Stimulated activated effector memory CD8-positive, alpha-beta T cell treated with anti-CD3 and anti-CD28 coated beads, Interleukin-12 subunit alpha, Interleukin-12 subunit beta, amount 100 ng/mL, for 72 hours (primary cell): ENCODE data around the gene BICRA.
"Not testable (repeated sequence)": the region's sequence is repeated elsewhere in the genome, so short reads cannot be mapped to it uniquely, and the experiment has no call there.

Experiments used
- ATAC-seq: fragments of 150-1000 bp; cut with Tn5 transposase; 2 replicates; pipeline ENCODE4 v1.10.0; 2021
- DNase-seq, 2 donors: peaks; one replicate each; pipeline ENCODE4 v3.0.0; 2021 to 2022; ENCODE audit warnings: low spot score in 2 of 2
- H3K27ac Mint-ChIP-seq: one replicate; pipeline ENCODE4 v1.8.0; 2022; ENCODE audit warnings: mild to moderate bottlenecking, mixed read lengths
- H3K36me3 Mint-ChIP-seq: one replicate; pipeline ENCODE4 v1.8.0; 2022; ENCODE audit warnings: mild to moderate bottlenecking, mixed read lengths
- H3K4me1 Mint-ChIP-seq: one replicate; pipeline ENCODE4 v1.8.0; 2022; ENCODE audit warnings: mixed read lengths
- H3K4me3 Mint-ChIP-seq: one replicate; pipeline ENCODE4 v1.8.0; 2022; ENCODE audit warnings: mild to moderate bottlenecking, mixed read lengths
- H3K9me3 Mint-ChIP-seq: one replicate; pipeline ENCODE4 v1.8.0; 2022; ENCODE audit warnings: mixed read lengths

BICRA gene

DNA sequence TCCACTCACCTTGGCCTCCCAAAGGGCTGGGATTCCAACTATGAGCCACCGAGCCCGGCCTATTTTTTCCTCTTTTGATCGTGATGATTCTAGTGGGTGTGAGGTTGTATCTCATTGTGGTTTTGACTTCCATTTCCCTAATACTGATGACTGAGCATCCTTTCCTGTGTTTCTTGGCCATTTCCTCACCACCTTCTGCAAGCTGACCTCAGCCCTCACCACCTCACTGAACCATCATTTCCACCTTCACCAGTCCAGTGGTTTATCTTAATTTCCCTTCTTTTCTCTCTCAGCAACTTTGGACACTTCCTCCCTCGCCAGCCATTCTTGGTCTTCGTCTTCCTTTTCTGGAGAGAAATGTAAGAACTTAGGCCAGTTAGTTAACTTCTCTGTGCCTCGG, 13.0 kb upstream of the BICRA start:
- Mint-ChIP-seq H3K36me3 (peaks cover 3% of the 10 kb centered on the region), H3K4me1 (peaks cover 16% of the 10 kb centered on the region), H3K9me3 (no peaks in the 10 kb centered on the region), H3K4me3 (no peak overlapping the region), H3K27ac (peak overlapping the region; percentile 30)
- DNase-seq = no peak
- ATAC-seq = no peak

DNA sequence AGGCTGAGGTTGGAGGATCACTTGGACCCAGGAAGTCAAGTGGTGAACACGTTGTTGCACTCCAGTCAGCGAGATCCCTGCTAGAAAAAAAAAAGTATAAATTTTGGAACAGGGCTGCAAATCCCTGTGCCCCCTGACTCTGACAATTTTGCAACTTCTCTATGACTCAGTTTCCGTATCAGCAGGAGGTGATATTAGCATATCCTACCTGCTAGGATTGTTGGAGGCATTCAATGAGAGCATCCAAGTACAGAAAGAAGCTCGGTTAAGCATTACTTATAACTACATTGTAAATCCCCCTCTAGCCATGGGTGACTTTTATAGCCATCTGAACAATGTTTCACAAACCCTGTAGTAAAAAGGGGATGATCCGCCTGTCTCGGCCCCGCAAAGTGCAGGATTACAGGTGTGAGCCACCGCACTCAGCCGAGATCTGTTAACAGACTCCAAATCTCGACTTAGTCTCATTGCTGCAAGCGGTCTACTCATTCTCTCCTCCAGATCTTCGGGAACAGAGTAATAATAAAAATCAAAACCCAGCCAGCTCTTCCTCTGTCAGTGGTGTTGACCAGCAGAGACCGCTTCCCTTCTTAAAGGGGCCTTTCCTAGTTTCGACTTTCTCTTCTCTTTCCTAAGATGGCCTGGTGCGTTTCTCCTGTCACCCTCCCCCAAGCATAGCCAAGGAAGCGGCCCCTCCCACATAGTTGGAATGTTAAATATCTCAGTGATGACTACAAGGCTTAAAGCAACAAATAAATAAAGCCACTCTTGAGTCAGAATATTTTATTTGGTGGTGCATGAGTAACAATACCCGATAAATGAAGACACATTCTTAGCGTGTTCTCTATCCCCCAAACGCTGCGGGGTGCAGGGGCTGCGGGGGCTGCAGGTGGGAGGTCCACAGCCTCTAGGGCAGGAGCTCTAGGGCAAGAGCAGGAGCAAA, 10.3 kb upstream of the BICRA start:
- Mint-ChIP-seq H3K4me1 (peaks cover 17% of the 10 kb centered on the region), H3K27ac (peak overlapping the region; percentile 20), H3K9me3 (no peaks in the 10 kb centered on the region), H3K4me3 (peak overlapping the region; percentile 81), H3K36me3 (peaks cover 6% of the 10 kb centered on the region)
- DNase-seq = no peak
- ATAC-seq = no peak

GRCh38 chr19:47599671-47600245, 9.2 kb upstream of the BICRA start:
- Mint-ChIP-seq H3K27ac (peak overlapping the region; percentile 87), H3K4me1 (peaks cover 24% of the 10 kb centered on the region), H3K4me3 (peak overlapping the region; percentile 81)
- DNase-seq, ATAC-seq, H3K36me3 Mint-ChIP-seq, H3K9me3 Mint-ChIP-seq: not testable (repeated sequence)

GRCh38 chr19:47600246-47601179, 8.4 kb upstream of the BICRA start:
- peak overlapping the region; percentile 87 for H3K27ac Mint-ChIP-seq
- ATAC-seq (peak; percentile 97), DNase-seq (peak; percentile 87 to 98)
- peaks cover 6% of the 10 kb centered on the region for H3K36me3 Mint-ChIP-seq
- H3K4me1 Mint-ChIP-seq = peaks cover 24% of the 10 kb centered on the region
- peak overlapping the region; percentile 81 for H3K4me3 Mint-ChIP-seq
- H3K9me3 Mint-ChIP-seq = no peaks in the 10 kb centered on the region

DNA sequence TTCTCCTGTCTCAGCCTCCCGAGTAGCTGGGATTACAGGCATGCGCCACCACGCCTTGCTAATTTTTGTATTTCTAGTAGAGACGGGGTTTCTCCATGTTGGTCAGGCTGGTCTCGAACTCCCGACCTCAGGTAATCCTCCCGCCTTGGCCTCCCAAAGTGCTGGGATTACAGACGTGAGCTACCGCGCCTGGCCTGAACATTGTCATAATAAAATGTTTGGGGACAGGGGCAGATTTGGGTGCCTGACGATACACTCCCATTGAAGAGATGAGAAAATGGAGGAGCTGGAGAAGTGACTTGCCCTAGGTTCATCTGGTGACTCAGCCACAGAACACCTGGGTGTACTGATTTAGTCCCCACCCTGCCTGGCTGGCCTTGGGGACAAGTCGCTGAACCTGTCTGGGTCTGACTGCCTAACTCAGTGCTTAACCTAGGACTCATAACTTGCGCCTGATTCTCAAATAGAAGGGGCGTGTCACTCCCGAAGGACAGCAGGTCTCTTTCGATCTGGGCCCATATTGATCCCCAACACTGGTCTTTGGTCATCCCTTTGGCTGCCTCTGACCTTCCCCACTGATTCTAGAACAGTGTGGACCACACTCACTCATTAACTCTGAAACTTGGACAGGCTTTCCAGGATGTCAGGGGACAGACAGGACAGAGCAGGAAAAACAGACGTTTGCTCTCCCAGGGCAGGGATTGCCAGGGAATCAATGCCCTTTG, 7.6 kb upstream of the BICRA start:
- Mint-ChIP-seq H3K27ac (peak overlapping the region; percentile 87), H3K36me3 (peaks cover 6% of the 10 kb centered on the region), H3K4me3 (peak overlapping the region; percentile 81), H3K4me1 (peaks cover 17% of the 10 kb centered on the region), H3K9me3 (no peaks in the 10 kb centered on the region)
- ATAC-seq (no peak), DNase-seq (no peak)

- no peak overlapping the region for H3K4me3 Mint-ChIP-seq
- no peak for DNase-seq
- no peak overlapping the region for H3K27ac Mint-ChIP-seq
- H3K9me3 Mint-ChIP-seq = no peaks in the 10 kb centered on the region
- peaks cover 11% of the 10 kb centered on the region for H3K36me3 Mint-ChIP-seq
- no peak for ATAC-seq
- H3K4me1 Mint-ChIP-seq = peaks cover 23% of the 10 kb centered on the region
Observed at GRCh38 chr19:47603706-47604565, 5.0 kb upstream of the BICRA start.

DNA sequence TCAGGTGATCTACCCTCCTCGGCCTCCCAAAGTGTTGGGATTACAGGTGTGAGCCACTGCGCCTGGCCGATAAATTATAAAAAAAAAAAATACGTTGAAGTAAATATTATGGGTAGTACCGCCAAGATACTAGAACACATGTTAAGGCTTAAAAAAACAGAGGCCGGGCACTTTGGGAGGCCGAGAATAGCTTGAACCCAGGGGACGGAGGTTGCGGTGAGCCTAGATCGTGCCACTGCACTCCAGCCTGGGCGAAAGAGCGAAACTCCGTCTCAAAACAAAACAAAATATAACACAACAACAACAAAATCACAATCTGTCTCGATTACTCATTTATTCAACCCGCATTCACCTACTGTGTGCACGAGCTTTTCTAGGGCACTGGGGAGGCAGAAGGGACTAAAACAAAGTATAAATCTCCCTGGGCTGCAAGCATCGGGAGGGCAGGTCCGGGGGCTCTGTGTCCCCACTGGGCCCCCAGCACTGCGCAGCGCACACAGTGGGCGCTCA, 1.3 kb upstream of the BICRA start:
- DNase-seq = no peak
- Mint-ChIP-seq H3K9me3 (no peaks in the 10 kb centered on the region), H3K27ac (peak overlapping the region; percentile 92), H3K36me3 (peaks cover 11% of the 10 kb centered on the region), H3K4me3 (peak overlapping the region; percentile 77), H3K4me1 (peaks cover 31% of the 10 kb centered on the region)
- ATAC-seq = no peak

- peaks cover 11% of the 10 kb centered on the region for H3K36me3 Mint-ChIP-seq
- H3K4me1 Mint-ChIP-seq = peaks cover 38% of the 10 kb centered on the region
- DNase-seq (peak; percentile 97 to 98), ATAC-seq (peak; percentile 92)
- no peaks in the 10 kb centered on the region for H3K9me3 Mint-ChIP-seq
- peak overlapping the region; percentile 92 for H3K27ac Mint-ChIP-seq
- peak overlapping the region; percentile 77 for H3K4me3 Mint-ChIP-seq
Observed at GRCh38 chr19:47608074-47608918, 638 bp upstream of the BICRA start.

DNA sequence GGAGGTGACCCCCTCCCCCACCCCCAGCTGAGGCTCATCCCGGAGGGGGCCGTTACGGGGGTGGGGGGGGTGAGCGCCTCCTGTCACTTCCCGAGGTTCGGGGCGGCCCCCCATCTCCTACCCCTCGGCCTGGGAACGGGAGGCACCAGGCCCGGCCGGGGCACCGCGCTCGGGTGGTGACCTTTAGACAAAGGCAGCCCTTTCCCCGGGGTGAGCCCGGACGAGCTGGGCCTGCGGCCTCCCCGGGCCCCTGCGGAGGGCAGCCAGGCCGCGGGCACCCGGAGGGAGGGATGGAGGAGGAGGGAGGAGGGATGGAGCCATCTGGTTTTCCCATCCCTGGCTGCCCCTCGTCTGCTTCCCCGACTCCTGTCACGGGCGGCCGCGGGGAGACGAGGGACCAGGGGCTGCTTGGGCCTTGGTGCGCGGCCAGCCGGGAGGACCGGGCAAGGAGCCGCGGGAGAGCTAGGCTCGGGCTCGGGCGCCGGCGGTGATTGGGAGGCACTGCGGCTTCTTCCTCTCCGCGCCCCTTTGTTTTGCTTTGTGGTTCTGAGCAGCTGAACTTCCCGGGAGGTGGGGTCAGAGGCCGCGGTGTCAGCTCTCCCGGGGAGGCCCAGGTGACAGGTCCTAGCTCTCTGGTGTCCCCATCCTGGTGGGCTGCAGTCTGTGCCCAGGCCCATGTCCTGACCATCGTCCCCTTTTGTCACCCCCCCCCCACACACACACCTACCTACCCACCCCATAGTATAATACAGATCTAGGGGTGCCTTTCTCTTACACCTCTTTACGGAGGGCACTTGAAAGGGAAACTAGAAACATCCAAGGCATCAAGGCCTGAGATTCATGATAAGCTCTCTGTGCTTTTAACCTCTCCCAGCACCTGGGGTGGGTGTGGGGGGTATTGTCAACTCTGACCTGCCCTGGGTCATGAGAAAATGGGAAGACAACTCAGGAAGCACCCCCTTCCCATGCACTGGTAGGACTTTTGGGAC, 1.3 kb downstream of the BICRA start:
- H3K4me1 Mint-ChIP-seq = peaks cover 40% of the 10 kb centered on the region
- no peaks in the 10 kb centered on the region for H3K9me3 Mint-ChIP-seq
- H3K36me3 Mint-ChIP-seq = peaks cover 11% of the 10 kb centered on the region
- peak overlapping the region; percentile 77 for H3K4me3 Mint-ChIP-seq
- peak; percentile 18 to 69 for DNase-seq
- H3K27ac Mint-ChIP-seq = peak overlapping the region; percentile 91
- no peak for ATAC-seq

DNA sequence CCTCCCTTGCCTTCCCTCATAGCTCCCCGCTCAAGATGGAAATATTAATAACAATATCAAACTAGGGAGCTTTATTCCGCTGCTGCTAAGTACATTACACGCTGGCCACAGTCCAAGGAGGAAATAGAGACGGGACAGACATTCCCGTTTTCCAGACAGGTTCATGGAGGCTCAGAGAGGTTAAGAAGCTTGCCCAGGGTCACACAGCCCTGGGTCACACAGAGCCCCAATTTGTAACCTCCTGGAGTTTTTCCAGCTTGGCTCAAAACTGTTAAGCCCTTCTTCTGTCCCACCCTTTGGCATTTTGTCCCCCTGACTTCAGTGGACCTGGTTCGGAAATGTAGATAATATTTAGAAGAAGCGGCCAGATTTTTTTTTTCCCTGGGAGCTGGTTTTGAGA, 2.0 kb downstream of the BICRA start:
- Mint-ChIP-seq H3K4me1 (peaks cover 47% of the 10 kb centered on the region), H3K27ac (peak overlapping the region; percentile 91), H3K4me3 (peak overlapping the region; percentile 77), H3K9me3 (no peaks in the 10 kb centered on the region), H3K36me3 (peaks cover 11% of the 10 kb centered on the region)
- no peak for ATAC-seq
- DNase-seq = no peak

GRCh38 chr19:47613165-47614020, 4.5 kb downstream of the BICRA start:
- Mint-ChIP-seq H3K4me3 (no peak overlapping the region), H3K4me1 (peaks cover 50% of the 10 kb centered on the region), H3K27ac (no peak overlapping the region), H3K36me3 (peaks cover 7% of the 10 kb centered on the region), H3K9me3 (no peaks in the 10 kb centered on the region)
- DNase-seq (no peak), ATAC-seq (no peak)

GRCh38 chr19:47614021-47614295, 5.0 kb downstream of the BICRA start:
- ATAC-seq = no peak
- Mint-ChIP-seq H3K36me3 (peaks cover 7% of the 10 kb centered on the region), H3K4me3 (no peak overlapping the region), H3K4me1 (peaks cover 52% of the 10 kb centered on the region), H3K27ac (no peak overlapping the region), H3K9me3 (no peaks in the 10 kb centered on the region)
- no peak for DNase-seq
